Glomerular visceral epithelial cell (primary cell): ENCODE data around the gene XIST.
"Not testable (repeated sequence)": the region's sequence is repeated elsewhere in the genome, so short reads cannot be mapped to it uniquely, and the experiment has no call there.

Experiments used
- DNase-seq: peaks from one replicate; pipeline ENCODE4 v3.0.0-alpha.2; 2016; ENCODE audit errors: extremely low spot score

The XIST gene

GRCh38 chrX:73839152-73839551 lies 13.4 kb downstream of the XIST start:
- no peak for DNase-seq

- DNase-seq = no peak
These were observed 14.4 kb downstream of the XIST start for GRCh38 chrX:73838123-73838522.

- DNase-seq = no peak
These were observed 15.5 kb downstream of the XIST start for GRCh38 chrX:73836956-73837477.

GRCh38 chrX:73834219-73834618 lies 18.3 kb downstream of the XIST start:
- DNase-seq = no peak

GRCh38 chrX:73832319-73832718 lies 20.2 kb downstream of the XIST start:
- DNase-seq = no peak

- no peak for DNase-seq
These were observed 21.0 kb downstream of the XIST start for GRCh38 chrX:73831500-73831899.

GRCh38 chrX:73830489-73831414 lies 21.8 kb downstream of the XIST start:
- DNase-seq = no peak

GRCh38 chrX:73829890-73830466 lies 22.5 kb downstream of the XIST start:
- DNase-seq = no peak

GRCh38 chrX:73828080-73828720 lies 24.3 kb downstream of the XIST start:
- DNase-seq = no peak

- no peak for DNase-seq
These were observed 25.1 kb downstream of the XIST start for GRCh38 chrX:73827406-73827805.

GRCh38 chrX:73826996-73827395 lies 25.5 kb downstream of the XIST start:
- no peak for DNase-seq

- no peak for DNase-seq
These were observed 26.9 kb downstream of the XIST start for GRCh38 chrX:73825569-73825968.

GRCh38 chrX:73823473-73824004 lies 29.0 kb downstream of the XIST start:
- DNase-seq = no peak

GRCh38 chrX:73822775-73823174 lies 29.7 kb downstream of the XIST start:
- DNase-seq = no peak

- no peak for DNase-seq
These were observed 30.5 kb downstream of the XIST start for GRCh38 chrX:73821921-73822559.

GRCh38 chrX:73819864-73820558 lies 32.5 kb downstream of the XIST start:
- DNase-seq = not testable (repeated sequence)

- no peak for DNase-seq
These were observed 34.1 kb downstream of the XIST start for GRCh38 chrX:73818200-73819116.

- DNase-seq = no peak
These were observed 34.9 kb downstream of the XIST start for GRCh38 chrX:73817393-73818199.

GRCh38 chrX:73812256-73812655 lies 40.3 kb downstream of the XIST start:
- no peak for DNase-seq
